Posterior cingulate gyrus (tissue), 11 donors: ENCODE data around the gene PLAU.
A peak's percentile ranks its signal among the peaks of the same experiment; 100 is the strongest.
"Not testable (repeated sequence)": the region's sequence is repeated elsewhere in the genome, so short reads cannot be mapped to it uniquely, and the experiment has no call there.

Experiments used
- DNase-seq, 10 donors: peaks; one replicate each; pipeline versions ENCODE4 v3.0.0 to v3.0.0-alpha.2; 2020 to 2021; ENCODE audit warnings: mixed read lengths in 3 of 10
- intact Hi-C: fragments of 100-400 bp; cut with DNase I; formaldehyde crosslinking; loops from one replicate; pipeline ENCODE4 v1.15.1; 2023

Gene PLAU

DNA sequence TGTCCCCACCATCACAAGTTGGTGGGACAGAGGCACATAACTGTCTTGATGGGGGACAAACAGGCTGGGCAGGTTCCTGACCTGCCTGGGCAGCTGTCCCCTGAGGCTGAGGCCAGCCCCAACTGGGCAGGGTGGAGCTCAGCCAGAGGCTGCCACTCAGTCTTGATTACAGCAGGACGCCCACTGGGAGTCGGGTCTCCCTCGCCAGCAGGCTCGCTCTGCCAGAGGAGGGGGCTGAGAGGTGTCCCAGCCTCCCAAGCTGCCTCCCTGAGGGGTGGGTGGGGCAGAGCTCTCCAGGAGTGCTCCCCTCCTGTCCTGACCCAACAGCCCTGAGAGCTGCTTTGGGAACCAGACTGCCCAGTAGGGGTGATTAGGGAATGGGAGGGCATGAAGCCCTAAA, 34.8 kb upstream of the PLAU start:
- intact Hi-C loops, result no loop called here
- DNase-seq, result peak in 2 of 10 donors; percentile 37 to 57

GRCh38 chr10:73876566-73876965, 34.4 kb upstream of the PLAU start:
- peak in 1 of 10 donors; percentile 12 for DNase-seq
- intact Hi-C loops, result no loop called here

- intact Hi-C loops, result no loop called here
These were observed 34.0 kb upstream of the PLAU start for GRCh38 chr10:73876971-73877370.

GRCh38 chr10:73877533-73878160, 33.3 kb upstream of the PLAU start:
- DNase-seq, result peak in 1 of 10 donors; percentile 81
- intact Hi-C loops, result no loop called here

More at GRCh38 chr10:73876971-73877370, 34.0 kb upstream of the PLAU start:
- DNase-seq, result peak in 2 of 10 donors; percentile 18 to 38

DNA sequence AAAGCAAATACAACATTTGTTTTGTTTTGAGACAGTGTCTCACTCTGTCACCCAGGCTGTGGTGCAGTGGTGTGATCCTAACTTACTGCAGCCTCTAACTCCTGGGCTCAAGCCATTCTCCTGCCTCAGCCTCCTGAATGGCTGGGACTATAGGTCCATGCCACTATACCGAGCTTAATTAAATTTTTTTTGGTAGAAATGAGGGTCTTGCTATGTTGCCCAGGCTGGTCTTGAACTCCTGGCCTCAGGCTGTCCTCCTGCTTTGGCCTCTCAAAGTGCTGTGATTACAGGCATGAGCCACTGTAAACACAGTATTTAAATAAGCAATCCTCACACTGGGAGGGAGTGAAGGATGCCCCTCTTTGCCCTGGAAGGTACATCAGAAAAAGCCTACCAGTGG, 32.6 kb upstream of the PLAU start:
- DNase-seq, result peak in 1 of 10 donors; percentile 12
- intact Hi-C loops, result no loop called here

DNA sequence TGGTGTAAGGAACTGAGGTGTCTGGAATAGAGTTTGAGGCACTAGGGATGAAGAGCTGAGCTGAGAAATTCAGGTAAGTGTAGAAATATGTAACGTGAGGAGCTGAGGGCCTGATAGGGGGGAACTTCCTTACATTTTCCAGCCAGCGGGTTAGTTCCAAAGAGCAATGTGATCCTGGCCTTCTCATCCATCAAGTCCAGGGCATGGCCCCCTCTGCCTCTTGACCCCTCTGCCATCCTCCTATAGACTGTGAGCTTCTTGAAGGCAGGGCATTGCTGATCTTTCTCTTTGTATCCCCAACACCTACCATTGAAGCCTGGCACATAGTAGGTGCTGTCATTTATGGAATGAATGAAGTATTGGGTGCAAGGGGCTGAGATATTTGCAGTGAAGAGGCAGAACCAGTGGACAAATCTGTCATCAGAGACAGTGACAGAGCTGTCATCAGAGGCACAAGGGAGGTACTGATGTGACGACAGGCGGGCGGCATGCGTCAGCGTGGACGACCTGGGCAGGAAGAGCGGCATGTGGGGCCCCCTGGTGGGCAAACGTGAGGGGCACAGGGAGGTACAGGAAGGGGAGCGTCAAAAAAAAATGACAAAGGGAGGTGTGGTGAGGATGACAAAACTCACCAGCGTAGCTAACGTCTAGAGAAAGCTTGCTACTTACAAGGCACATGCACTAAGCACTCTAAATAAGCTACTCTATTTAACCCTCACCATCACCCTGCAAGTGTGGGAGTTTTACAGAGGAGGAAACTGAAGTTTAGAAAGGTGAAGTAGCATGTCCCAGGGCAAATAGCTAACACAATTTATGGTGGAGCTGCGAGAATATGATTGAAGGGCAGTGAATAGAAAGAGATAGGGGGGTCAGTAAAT, 31.4 kb upstream of the PLAU start:
- peak; percentile 55 to 97 (median 73) for DNase-seq
- intact Hi-C loops, result loop anchor here (1.0 to 10.0 kb wide), 2 partner anchors 30 to 1355 kb away; partner anchors contain the start of gene COMTD1

DNA sequence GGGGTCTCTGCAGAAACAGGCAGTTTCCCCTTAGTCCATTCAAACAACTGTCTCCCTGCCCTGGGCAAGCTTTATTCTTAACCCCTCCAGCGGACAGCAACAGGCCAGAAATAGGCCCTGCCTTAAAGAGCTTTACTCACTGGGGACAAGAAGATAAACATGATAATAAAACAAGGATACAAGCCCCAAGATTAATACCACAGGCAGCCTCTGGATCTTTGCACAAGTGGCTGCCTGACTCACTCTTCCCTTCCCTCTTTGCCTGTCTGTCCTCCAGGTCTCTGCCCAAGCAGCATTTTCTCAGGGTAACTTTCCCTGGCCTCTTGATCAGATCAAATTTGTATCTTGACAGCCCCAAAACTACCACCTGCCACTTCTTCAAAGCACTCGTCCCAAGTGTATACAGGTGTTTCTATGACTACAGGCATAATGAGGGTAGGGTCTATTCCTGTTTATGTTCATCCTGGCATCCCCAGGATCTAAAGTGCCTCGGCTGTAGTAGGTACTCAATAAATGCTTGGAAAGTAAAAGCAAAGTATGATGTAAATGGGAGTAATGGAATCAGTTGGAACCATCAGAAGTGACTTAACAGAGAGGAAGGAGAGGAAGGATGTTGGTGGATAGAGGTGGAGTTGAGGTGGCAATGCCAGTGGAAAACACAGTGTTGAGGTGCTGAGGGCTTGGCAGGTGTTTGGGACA, 29.6 kb upstream of the PLAU start:
- intact Hi-C loops, result loop anchor here (10.0 kb wide), 1 partner anchor 1353 kb away; the partner anchor contains the start of gene COMTD1
- no peak for DNase-seq

- no peak for DNase-seq
- intact Hi-C loops, result loop anchor here (10.0 kb wide), 1 partner anchor 1351 kb away; the partner anchor contains the start of gene COMTD1
These were observed 26.9 kb upstream of the PLAU start for GRCh38 chr10:73884017-73884416.

DNA sequence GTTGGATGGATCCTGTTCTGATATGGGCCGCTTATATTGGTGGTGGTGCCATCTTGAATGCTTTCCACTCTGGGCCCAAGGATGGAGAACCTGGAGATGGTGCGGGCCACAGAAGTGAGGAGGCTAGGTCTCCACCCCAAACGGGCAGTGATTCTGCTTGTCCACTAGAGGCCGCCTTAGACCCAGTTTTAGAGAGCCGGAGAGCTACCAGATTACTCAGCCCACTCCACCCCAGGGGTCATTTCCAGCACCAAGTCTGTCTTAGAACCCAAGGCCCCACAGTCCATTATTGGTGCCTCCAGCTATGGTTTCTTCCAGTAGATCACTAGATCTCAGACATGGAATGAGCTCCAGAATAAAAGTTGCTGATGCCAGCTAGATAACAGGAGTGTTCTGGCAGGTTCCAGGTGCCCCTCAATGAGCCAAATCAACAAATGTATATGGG, 24.8 kb upstream of the PLAU start:
- peak; percentile 41 to 95 (median 62) for DNase-seq
- intact Hi-C loops, result loop anchor here (1.0 to 10.0 kb wide), 3 partner anchors 54 to 1349 kb away; partner anchors contain the start of gene COMTD1

- no peak for DNase-seq
- intact Hi-C loops, result loop anchor here (1.0 to 10.0 kb wide), 3 partner anchors 54 to 1348 kb away; partner anchors contain the start of gene COMTD1
These were observed 24.2 kb upstream of the PLAU start for GRCh38 chr10:73886661-73887293.

GRCh38 chr10:73887294-73888039, 23.5 kb upstream of the PLAU start:
- DNase-seq, result peak; percentile 38 to 93 (median 60)
- intact Hi-C loops, result loop anchor here (10.0 kb wide), 1 partner anchor 1347 kb away; the partner anchor contains the start of gene COMTD1

- intact Hi-C loops, result loop anchor here (10.0 kb wide), 1 partner anchor 1346 kb away; the partner anchor contains the start of gene COMTD1
- DNase-seq, result no peak
These were observed 22.4 kb upstream of the PLAU start for GRCh38 chr10:73888514-73888913.

DNA sequence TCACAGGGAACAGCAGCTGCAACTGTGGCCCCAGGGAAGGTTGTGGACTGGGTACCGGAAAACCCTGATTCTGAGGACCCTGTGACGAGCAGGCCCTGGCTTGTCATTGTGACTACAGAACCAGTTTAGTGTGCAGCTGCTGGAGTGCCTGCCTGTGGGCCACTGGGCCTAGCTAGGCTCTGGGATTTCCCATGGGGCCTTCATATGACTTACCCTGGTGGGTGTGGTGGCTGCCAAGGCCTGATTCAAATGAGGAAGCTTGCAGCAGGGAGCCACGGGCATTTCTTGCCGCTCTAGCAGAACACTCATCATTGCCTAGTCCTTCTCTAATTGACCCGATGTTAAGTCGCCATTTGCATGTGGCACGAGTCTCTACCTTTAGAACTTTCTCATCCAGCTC, 21.9 kb upstream of the PLAU start:
- DNase-seq, result no peak
- intact Hi-C loops, result loop anchor here (10.0 kb wide), 1 partner anchor 1346 kb away; the partner anchor contains the start of gene COMTD1

DNA sequence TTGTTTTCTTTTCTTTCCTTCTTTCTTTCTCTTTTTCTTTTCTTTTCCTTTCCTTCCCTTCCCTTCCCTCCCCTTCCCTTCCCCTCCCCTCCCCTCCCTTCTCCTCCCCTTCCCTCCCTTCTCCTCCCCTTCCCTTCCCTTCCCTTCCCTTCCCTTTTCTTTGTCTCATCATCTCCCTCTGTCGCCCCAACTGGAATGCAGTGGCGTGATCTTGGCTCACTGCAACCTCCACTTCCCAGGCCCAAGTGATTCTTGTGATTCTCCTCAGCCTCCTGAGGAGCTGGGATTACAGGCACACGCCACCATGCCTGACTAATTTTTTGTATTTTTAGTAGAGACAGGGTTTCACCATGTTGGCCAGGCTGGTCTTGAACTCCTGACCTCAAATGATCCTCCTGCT, 21.5 kb upstream of the PLAU start:
- DNase-seq, result not testable (repeated sequence)
- intact Hi-C loops, result loop anchor here (10.0 kb wide), 1 partner anchor 1345 kb away; the partner anchor contains the start of gene COMTD1

GRCh38 chr10:73890261-73890660, 20.7 kb upstream of the PLAU start:
- intact Hi-C loops, result no loop called here
- no peak for DNase-seq

DNA sequence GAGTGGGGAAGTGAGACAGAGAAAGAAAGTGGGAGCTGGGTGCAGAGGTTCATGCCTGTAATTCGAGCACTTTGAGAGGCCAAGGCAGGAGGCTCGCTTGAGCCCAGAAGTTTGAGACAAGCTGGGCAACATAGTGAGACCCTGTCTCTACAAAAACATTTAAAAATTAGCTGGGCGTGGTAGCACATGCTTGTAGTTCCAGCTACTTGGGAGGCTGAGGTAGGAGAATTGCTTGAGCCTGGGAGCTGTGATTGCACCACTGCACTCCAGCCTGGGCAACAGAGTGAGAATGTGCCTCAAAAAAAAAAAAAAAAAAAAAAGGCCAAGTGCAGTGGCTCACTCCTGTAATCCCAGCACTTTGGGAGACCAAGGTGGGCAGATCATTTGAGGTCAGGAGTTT, 20.1 kb upstream of the PLAU start:
- intact Hi-C loops, DNase-seq: not testable (repeated sequence)

DNA sequence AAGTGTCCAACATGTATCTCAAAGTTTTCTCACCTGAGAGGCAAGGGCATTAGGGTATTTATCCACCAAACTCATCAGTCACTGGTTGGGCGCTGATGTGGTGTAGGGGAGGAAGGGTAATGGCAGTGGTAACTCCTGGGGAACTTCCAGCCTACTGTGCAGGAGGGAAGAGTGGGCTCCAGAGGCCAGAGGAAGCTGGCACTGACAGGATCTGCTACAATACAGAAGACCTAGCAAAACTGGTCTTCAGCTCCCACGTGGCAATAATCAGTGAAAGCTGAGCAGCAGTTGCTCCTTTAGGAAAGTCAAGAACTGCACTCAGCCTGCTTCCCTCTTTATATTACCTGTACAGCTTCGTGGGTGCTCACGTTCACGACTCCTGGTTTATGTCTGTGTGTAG, 19.4 kb upstream of the PLAU start:
- intact Hi-C loops, result no loop called here
- DNase-seq, result no peak

- intact Hi-C loops, result no loop called here
- DNase-seq, result no peak
These were observed 18.5 kb upstream of the PLAU start for GRCh38 chr10:73892310-73893030.
